Stimulated activated CD4-positive, alpha-beta T cell treated with anti-CD3 and anti-CD28 coated beads, Interleukin-15, amount 100 ng/mL, for 48 hours (primary cell): ENCODE results near the gene RFX2.

ENCODE experiments used
- DNase-seq, 2 donors: peaks; one replicate each; pipeline ENCODE4 v3.0.0-alpha.2; 2020; ENCODE audit warnings: low read depth in 2 of 2

Gene RFX2

DNA sequence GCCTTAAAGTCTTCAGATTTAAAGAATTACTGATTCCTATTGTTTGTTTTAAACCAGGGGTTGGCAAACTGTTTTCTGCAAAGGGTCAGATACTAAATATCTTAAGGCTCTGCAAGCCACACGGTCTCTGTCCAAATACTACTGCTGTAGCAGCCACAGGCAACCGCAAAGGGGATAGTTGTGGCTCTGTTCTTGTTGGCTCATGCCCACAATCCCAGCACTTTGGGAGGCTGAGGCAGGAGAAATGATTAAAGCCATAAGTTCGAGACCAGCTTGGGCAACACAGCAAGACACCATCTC lies 154.7 kb downstream of the RFX2 start:
- DNase-seq = no peak

DNA sequence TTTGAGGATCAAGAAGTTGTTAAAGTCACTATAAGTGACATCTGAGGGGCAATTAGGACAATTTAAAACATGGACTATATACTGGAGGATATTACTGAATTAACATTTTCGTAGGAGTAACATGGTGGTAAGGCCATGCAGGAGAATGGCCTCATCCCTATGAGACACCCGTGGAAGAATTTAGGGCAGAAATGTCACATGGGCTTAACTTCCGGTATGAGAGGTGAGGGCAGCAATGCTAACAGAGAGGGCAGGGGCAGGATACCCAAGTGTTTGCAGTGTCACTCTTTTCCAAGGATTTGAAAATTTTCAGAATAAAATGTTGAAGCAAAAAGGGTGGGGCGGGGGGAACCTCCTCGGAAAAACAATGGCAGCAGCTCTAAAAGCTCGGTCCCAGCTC lies 156.0 kb downstream of the RFX2 start:
- DNase-seq = no peak

DNA sequence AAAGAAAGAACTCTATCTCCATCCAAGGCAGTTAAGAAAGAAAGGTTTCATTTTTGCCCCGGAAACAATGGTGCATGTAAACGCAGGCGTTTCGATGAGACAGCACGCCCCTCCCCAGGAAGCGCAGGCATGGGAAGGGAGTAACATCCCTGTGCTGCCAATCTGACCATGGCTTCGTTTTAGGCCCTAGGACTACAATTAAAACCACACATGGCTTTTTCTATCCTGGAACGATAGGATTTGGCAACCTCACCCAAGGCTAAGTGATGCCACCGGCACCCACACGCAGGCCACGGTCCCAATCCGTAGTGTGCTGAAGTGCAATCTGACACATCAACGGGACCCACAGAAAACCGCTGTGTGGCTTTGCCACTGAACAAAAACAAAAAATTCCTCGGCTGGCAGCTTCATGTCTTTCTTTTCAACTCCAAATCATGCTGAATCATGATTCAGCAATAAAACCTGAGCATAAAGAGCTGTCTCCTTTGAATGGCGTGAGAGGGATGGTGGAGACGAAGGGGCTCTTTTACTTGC lies 156.6 kb downstream of the RFX2 start:
- peak; percentile 15 to 25 for DNase-seq

DNA sequence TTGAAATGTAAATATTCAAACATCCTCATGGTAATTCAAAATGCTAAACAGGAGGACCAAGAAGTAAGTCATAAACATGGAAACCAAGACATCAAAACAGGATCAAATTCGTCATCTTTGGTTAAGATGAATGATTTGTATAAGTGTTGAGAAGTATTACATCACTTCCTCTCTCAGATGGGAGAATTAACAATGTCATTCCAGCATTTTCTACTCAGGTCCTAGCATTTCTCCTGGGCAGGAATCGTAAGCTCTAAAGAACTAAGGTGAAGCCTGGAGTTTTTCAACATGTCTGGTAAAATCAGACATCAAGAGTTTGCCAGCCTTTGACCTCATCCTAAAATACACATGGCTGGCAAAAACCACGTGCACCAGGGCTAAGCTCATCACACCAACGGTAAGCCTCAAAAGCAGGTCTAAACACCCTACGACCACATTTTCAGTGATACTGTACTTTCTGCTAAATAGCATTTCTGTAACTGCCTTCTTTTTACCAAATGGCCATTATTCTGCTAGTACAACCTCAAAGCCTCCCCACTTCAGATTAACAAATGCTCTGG lies 157.2 kb downstream of the RFX2 start:
- DNase-seq = no peak

DNA sequence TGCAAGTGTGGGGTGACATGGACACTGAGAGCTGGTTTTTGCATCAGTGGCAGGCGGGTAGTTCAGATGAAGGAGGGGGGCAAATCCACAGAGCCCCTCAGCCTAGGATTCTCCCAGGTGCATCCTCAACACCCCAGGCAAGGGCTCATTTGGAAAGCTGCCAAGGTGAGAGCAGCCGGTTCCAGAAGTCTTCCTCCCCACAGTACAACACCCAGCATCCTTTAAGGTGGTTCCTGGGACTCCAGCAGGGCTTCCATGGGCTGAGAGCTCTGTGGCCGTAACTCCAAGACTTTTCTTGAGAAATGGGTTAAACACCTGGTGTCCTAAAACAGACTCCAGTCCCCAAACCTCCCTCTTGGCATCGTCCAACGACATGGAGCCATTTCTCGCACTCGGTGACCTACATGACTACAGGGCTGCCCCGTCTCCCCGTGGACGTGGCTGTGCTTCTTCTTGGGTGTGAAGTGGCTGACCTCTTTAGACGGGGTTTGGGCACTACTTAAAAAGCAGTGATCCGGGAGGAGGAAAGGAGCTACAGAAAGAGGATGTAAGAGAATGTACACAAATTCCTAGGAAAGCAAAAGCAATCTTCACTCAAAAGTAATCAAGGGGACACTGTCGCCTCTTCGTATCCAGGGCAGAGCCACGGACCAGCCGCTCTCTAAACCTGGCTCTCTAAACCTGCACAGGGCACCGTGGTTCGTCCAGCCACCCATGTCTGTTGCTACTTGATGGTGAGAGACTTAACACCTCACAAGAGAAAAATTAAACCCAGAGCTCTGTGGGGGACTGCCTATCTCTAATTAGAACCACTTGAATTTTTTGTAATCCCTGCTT lies 157.9 kb downstream of the RFX2 start:
- no peak for DNase-seq

DNA sequence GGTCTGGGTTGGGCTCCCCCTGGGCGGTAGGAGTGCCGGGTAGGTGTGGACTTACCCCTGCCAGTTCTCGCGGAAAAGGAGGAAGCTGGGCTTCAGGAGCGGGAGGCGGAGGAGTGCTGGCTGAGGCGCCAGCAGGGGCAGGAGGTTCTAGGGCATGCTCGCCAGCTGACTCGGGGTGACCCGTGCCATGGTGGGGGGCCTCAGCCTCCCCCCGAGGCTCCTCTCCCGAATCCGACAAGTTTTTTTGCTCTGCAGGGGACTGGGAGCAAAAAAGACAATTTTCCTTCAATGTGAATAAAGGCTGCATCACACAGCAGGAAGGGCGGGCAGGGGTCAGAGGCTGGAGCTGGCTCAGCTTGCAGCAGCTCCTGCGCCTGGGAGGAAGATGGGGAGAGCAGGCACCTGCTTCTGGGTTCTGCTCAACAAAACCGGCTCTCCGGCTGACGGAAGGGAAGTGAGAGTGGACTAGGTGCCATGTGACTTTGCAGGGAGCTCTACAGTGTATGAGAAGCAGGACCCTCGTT lies 158.9 kb downstream of the RFX2 start:
- DNase-seq = no peak

DNA sequence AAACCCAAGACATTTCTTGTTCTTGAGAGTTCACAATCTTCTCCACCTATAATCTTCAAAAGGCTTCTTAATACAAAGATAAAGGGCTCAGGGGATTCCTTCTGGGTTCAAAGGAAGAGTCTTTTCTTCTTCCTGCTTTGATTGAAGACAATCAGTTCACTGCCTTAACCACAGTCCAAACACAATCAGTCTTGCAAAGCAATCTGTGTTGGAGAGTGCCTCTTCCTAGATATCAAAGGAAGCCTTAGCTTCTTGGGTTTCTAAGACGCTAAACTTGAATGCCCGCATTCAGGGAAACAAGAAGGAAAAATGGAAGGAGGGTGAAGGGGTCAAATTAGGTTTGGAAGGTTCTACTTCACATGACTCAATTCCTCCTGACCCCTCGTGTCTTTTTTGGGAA lies 159.6 kb downstream of the RFX2 start:
- DNase-seq = no peak

DNA sequence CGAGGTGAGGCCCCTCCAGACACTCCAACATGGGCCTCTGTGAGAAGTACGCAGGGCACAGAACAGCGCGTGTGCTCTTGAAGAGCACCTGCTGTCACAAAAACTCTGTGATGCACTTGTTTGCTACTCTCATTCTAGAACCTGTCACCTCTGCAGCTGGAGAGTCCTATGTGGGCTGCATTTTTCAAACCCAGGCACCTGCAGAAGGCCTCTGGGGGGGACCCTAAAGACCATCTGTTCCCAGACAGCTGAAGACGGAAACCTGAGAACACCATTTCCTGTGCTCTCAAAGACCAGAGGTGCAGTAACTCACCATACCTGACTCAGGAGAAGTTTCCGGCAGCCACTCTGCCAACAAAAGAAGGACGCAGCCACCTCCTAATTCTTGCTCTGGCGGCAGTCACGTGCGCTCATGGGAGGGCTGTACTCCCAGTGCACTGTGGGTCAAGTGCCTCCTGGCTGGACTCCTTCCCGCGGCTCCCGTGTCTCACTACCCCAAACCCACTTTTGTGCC lies 160.5 kb downstream of the RFX2 start:
- peak in 1 of 2 donors; percentile 14 for DNase-seq

DNA sequence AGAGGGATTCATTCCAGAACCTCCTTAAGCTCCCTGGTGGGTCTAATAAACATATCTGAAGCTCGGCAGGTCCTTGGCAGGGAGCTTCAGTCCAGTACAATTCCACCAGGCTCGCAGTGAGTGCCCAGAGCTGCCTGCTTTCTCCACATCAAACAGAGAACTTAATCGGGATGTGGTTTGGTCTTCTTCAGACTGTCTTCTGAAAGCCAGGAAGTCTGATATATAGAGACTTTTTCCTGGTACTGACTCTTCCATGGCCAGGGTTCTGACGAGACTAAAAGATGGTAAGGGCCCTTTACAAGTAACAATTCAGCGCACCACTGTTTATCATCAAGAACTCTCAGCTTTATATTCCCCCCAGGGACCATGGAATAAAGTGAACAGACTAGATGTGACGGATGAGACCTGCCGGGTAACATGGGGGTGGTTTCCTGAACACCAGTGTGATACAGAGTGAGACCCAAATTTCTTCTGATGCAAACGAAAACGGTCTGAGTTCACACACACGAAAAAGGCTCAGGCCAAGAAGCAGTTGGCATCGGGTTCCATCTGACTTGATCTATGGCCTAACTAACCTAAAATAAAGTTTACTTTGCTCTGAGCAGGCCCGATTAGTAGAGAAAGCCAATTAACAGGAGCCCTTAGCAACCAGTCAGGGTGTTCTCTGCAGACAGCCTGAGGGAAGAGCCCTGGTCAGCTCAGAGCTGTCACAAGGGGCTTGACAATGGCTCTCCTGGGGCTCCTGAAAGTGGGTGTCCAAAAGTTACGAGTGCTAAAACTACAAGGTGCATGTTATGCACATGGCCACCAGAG lies 161.3 kb downstream of the RFX2 start:
- DNase-seq = no peak

DNA sequence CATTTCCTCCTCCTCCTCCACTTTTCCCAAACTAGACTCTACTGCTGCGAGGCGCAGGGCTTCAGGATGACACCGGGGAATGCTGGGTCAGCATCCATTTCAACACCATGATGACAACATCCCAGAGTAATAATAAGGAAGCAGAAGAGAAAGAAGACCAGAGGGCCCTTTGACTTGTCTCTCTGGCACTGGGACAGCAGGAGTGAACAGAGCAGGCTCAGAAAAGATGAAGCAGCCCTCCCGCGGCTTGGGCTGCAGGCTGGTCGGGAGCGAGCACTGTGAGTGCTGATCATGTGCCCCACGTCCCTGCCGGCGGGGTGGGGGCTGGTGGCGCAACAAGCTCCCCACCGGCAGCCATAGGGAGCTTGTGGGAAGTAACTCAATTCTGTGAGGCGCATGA lies 162.9 kb downstream of the RFX2 start:
- no peak for DNase-seq

DNA sequence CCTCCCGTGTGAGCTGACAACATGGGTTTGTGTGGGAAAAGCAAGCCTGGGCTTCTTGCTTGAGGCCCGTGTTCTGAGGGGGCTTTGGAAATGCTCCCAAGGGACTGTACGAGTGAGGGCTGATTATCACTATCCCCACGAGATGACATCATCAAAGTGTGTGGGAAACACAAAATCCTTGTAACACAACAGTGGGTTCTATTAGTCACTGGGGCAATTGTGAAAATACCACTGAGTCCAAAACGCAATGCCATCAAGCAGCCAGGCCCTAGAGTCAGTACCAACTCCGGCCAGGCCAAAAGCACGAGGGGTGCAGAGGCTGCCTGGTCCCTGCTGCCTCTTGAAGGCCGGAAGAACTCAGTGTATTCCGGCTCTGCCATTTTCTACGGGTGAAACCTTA lies 166.7 kb downstream of the RFX2 start:
- DNase-seq = no peak
